ENCODE results near the gene PDXK.

DNA sequence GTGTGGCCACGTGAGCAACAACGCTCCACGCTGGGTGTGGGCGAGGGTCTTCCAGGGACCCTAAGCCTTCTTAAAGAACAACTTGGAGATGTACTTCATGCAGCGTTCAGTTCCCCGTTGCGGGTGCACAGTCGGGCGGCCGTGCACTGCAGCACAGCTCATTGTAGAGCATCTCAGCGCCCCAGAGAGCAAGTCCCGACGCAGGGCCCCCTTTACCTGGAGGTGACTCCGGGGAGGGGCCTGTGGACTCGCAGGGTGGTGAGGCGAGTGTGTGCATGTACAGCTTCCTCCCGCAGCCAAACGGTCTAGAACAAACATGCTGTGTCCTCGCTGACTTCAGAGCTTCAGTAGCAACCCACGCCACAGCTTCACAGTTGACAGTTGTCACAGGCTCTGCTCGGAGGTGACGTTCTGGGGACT is 89.9 kb downstream of the PDXK start:
- TF ChIP-seq EZH2 (IDR thresholded peaks at IDR 0.05; ENCODE audit: insufficient read depth, poor library complexity, severe bottlenecking) (no peak), EZH2phosphoT487 (IDR thresholded peaks at IDR 0.05; ENCODE audit: insufficient read depth, low read depth) (no peak)

Measured in GM23248 (cell line).